OCI-LY7 (cell line): ENCODE results near the gene GALNT1. TPM values are rescaled to one million over a fixed set of nuclear protein-coding genes. Genes with fewer than 3 reads are reported as not detected.

Source experiments
- BruUV-seq: library from RNA; stranded (reverse); fragments of 400-500 nt; replicated peaks from 2 replicates; lab custom pipeline; 2021; lab: Mats Ljungman, UMichigan
- CTCF ChIA-PET: fragments of 300-600 bp; sonication (Branson Sonifier 250); formaldehyde crosslinking; loops from one replicate; lab custom pipeline; 2022; ENCODE audit warnings: antibody characterized with exemption; ENCODE audit not compliant: unreplicated experiment; lab: Charles Lee
- POLR2A ChIA-PET: fragments of 300-600 bp; sonication (Branson Sonifier 250); formaldehyde crosslinking; loops from one replicate; lab custom pipeline; 2022; ENCODE audit warnings: antibody characterized with exemption; lab: Charles Lee
- DNase-seq: peaks from one replicate; pipeline ENCODE4 v3.0.0-alpha.2; 2015; ENCODE audit warnings: low spot score
- H2AFZ ChIP-seq: fragments of 200-600 bp; sonication (generic), shearing (Covaris generic); 2 replicates; pipeline ENCODE4 v1.6.1; 2014; ENCODE audit warnings: mild to moderate bottlenecking, antibody characterized with exemption, low read length, moderate library complexity
- H3K27ac ChIP-seq: fragments of 200-600 bp; sonication (generic); 2 replicates; pipeline ENCODE4 v1.5.1; 2014; ENCODE audit warnings: mixed run types, low read depth, mild to moderate bottlenecking, moderate library complexity, low read length, inconsistent platforms; ENCODE audit not compliant: poor library complexity, severe bottlenecking
- H3K36me3 ChIP-seq: fragments of 200-600 bp; sonication (generic); 2 replicates; pipeline ENCODE4 v1.6.1; 2014; ENCODE audit warnings: mild to moderate bottlenecking, antibody characterized with exemption, low read length, moderate library complexity, mixed read lengths; ENCODE audit not compliant: insufficient read depth
- H3K4me1 ChIP-seq: fragments of 200-600 bp; sonication (generic); 2 replicates; pipeline ENCODE4 v1.5.1; 2014; ENCODE audit warnings: mild to moderate bottlenecking, low read length; ENCODE audit not compliant: insufficient read depth, poor library complexity, severe bottlenecking
- H3K4me2 ChIP-seq: fragments of 200-600 bp; sonication (generic); 2 replicates; pipeline ENCODE4 v1.6.1; 2014; ENCODE audit warnings: mild to moderate bottlenecking, low read length
- H3K4me3 ChIP-seq: fragments of 200-600 bp; sonication (generic); 2 replicates; pipeline ENCODE4 v1.5.1; 2014; ENCODE audit warnings: mild to moderate bottlenecking, low read depth, low read length; ENCODE audit not compliant: poor library complexity, severe bottlenecking
- H3K79me2 ChIP-seq: fragments of 200-600 bp; sonication (generic); 2 replicates; pipeline ENCODE4 v1.6.1; 2016; ENCODE audit warnings: low read depth, mild to moderate bottlenecking, low read length, moderate library complexity, mixed read lengths; ENCODE audit not compliant: insufficient read depth
- H3K9me2 ChIP-seq: fragments of 200-600 bp; sonication (generic); 2 replicates; pipeline ENCODE4 v1.6.1; 2016; ENCODE audit warnings: mild to moderate bottlenecking, low read length, mixed read lengths; ENCODE audit not compliant: insufficient read depth
- H3K9me3 ChIP-seq: fragments of 200-600 bp; sonication (generic); 2 replicates; pipeline ENCODE4 v1.6.1; 2014; ENCODE audit warnings: mild to moderate bottlenecking, mixed run types, low read length, mixed read lengths
- H4K20me1 ChIP-seq: fragments of 200-600 bp; sonication (generic); 2 replicates; pipeline ENCODE4 v1.6.1; 2014; ENCODE audit warnings: mild to moderate bottlenecking, antibody characterized with exemption, low read length, moderate library complexity, mixed read lengths; ENCODE audit not compliant: insufficient read depth
- EZH2phosphoT487 ChIP-seq: fragments of 200-600 bp; sonication (generic); IDR thresholded peaks from 2 replicates; pipeline ENCODE4 v1.6.1; 2018; ENCODE audit warnings: low read depth, borderline replicate concordance, mild to moderate bottlenecking, mixed run types, antibody characterized with exemption, low read length, moderate library complexity, mixed read lengths
- intact Hi-C: fragments of 100-400 bp; cut with micrococcal nuclease; formaldehyde crosslinking; loops from one replicate; pipeline ENCODE4 v1.10.0; 2022; ENCODE audit not compliant: unreplicated experiment
- total RNA-seq, 2 experiments: library from RNA; depleted of rRNA in 1 of 2; stranded (reverse); fragments of >200 nt in 1 of 2; shearing (Covaris generic) in 1 of 2; gene quantifications; 2 replicates each; pipeline ENCODE4 v1.2.3, GENCODE V29; 2014 to 2022
- TF ChIP-seq, protein P1 (sequence below): fragments of 200-600 bp; sonication (generic); conservative IDR thresholded peaks from 2 replicates; pipeline ENCODE4 v1.5.1; 2014; ENCODE audit warnings: mild to moderate bottlenecking, antibody characterized with exemption, low read length, moderate library complexity, mixed read lengths

GALNT1 gene
- total RNA-seq, 2 experiments from 2014 or later, result 22.0 to 37.2 TPM

- Histone ChIP-seq H3K9me2 (no peaks in the 10 kb centered on the region), H3K27ac (no peak overlapping the region), H4K20me1 (no peaks in the 10 kb centered on the region), H3K4me1 (peaks cover 50% of the 10 kb centered on the region), H3K4me3 (no peak overlapping the region), H3K36me3 (no peaks in the 10 kb centered on the region; the same call in 1 of the 2 replicates), H3K9me3 (peaks cover under 1% of the 10 kb centered on the region; the same call in 1 of the 2 replicates), H2AFZ (no peak overlapping the region), H3K4me2 (0 out of 2 replicates have a peak overlapping the region, but pooled peaks have one; percentile 80), H3K79me2 (peaks cover 38% of the 10 kb centered on the region; the same call in 1 of the 2 replicates)
- no TSS peak for BruUV-seq
- POLR2A ChIA-PET, result interaction anchor here (0.5 to 1.8 kb wide), 3 partner anchors 9 to 46 kb away, joined by 3 to 4 read pairs (median 3); no protein-coding TSS in a partner anchor
- intact Hi-C loops, result no loop called here
- DNase-seq, result no peak
- TF ChIP-seq, protein P1, sequence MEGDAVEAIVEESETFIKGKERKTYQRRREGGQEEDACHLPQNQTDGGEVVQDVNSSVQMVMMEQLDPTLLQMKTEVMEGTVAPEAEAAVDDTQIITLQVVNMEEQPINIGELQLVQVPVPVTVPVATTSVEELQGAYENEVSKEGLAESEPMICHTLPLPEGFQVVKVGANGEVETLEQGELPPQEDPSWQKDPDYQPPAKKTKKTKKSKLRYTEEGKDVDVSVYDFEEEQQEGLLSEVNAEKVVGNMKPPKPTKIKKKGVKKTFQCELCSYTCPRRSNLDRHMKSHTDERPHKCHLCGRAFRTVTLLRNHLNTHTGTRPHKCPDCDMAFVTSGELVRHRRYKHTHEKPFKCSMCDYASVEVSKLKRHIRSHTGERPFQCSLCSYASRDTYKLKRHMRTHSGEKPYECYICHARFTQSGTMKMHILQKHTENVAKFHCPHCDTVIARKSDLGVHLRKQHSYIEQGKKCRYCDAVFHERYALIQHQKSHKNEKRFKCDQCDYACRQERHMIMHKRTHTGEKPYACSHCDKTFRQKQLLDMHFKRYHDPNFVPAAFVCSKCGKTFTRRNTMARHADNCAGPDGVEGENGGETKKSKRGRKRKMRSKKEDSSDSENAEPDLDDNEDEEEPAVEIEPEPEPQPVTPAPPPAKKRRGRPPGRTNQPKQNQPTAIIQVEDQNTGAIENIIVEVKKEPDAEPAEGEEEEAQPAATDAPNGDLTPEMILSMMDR, result no peak
- no peak for TF ChIP-seq EZH2phosphoT487
- CTCF ChIA-PET, result no interaction called here
Observed at GRCh38 chr18:35593859-35594258, 12.3 kb downstream of the GALNT1 start.

GRCh38 chr18:35597758-35598157, 16.2 kb downstream of the GALNT1 start:
- Histone ChIP-seq H3K79me2 (peaks cover 15% of the 10 kb centered on the region; the same call in 1 of the 2 replicates), H3K9me3 (peaks cover 23% of the 10 kb centered on the region; the same call in 1 of the 2 replicates), H3K4me2 (no peak overlapping the region), H3K4me3 (no peak overlapping the region), H2AFZ (no peak overlapping the region), H3K4me1 (peaks cover 17% of the 10 kb centered on the region), H4K20me1 (no peaks in the 10 kb centered on the region), H3K27ac (no peak overlapping the region), H3K9me2 (no peaks in the 10 kb centered on the region), H3K36me3 (no peaks in the 10 kb centered on the region)
- CTCF ChIA-PET, result no interaction called here
- POLR2A ChIA-PET, result interaction anchor here (0.7 kb wide), 1 partner anchor 19 kb away, joined by 3 read pairs; no protein-coding TSS in a partner anchor
- TF ChIP-seq, protein P1, result no peak
- TF ChIP-seq EZH2phosphoT487, result no peak
- intact Hi-C loops, result no loop called here
- BruUV-seq, result no TSS peak
- DNase-seq, result no peak

GRCh38 chr18:35602193-35602820, 20.8 kb downstream of the GALNT1 start:
- Histone ChIP-seq H3K9me2 (no peaks in the 10 kb centered on the region), H3K4me1 (peaks cover 10% of the 10 kb centered on the region), H3K36me3 (no peaks in the 10 kb centered on the region; the same call in 1 of the 2 replicates), H3K4me2 (no peak overlapping the region), H2AFZ (no peak overlapping the region), H3K9me3 (peaks cover 26% of the 10 kb centered on the region; the same call in 1 of the 2 replicates), H3K27ac (no peak overlapping the region), H3K79me2 (peaks cover 7% of the 10 kb centered on the region; the same call in 1 of the 2 replicates), H3K4me3 (no peak overlapping the region), H4K20me1 (no peaks in the 10 kb centered on the region)
- DNase-seq, result no peak
- BruUV-seq, result no TSS peak
- ChIA-PET POLR2A (interaction anchor here (1.3 kb wide), 1 partner anchor 9 kb away, joined by 4 read pairs; no protein-coding TSS in a partner anchor), CTCF (no interaction called here)
- TF ChIP-seq, protein P1, result no peak
- no peak for TF ChIP-seq EZH2phosphoT487
- intact Hi-C loops, result no loop called here
